Measurements from ENCODE around the gene PMS2.
A peak's percentile ranks its signal among the peaks of the same experiment; 100 is the strongest.
"Not testable (repeated sequence)": the region's sequence is repeated elsewhere in the genome, so short reads cannot be mapped to it uniquely, and the experiment has no call there.

Gene PMS2

GRCh38 chr7:6015917-6016652 lies 7.2 kb upstream of the PMS2 start:
- DNase-seq (no peak), ATAC-seq (no peak)

DNA sequence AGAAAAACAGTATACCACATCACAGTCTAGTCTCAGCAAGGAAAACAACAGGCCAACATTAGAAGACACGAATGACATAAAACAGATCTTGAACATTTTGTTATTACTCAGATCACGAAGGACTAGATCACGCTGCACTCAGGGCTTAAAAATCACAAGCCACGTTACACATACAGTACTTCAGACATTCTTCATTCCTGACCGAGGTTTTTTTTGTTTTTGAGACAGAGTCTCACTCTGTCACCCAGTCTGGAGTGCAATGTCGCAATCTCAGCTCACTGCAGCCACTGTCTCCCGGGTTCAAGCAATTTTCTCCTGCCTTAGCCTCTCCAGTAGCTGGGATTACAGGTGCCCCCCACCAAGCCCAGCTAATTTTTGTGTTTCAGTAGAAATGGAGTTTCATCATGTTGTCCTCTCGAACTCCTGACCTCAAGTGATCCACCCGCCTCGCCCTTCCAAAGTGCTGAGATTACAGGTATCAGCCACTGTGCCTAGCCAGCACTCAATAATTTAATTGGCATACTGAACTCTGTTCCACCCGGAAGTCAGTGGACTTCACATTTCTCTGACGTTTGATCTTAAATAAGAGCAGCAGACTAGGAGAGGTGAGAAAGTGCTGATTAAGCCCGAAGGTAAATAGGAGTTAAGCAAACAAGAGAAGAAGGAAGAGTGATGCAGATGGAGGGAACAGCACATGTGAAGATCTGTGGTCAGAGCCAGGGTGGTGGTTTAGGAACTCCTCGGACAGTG lies 3.7 kb upstream of the PMS2 start:
- no peak for DNase-seq
- no peak for ATAC-seq

DNA sequence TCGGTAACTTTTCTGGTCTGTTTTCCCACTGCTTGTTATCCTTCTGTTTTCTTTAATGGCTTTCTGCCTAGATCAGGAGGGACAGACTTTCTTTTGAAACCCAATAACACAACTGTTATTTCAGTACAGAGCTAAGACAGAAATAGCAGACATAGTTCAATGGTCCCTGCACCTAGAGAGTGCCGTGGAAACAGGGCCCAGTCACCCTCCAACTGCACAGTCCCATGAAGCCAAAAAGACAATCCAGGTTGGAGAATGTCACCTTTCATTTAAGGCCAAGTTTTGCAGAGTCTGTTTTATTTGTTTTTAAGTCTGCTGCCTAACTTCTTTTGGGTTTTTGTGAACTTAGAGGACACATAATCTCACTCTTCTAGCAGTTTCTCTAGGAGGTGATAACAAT lies 2.7 kb upstream of the PMS2 start:
- ATAC-seq (no peak), DNase-seq (no peak)

GRCh38 chr7:6010370-6010769 lies 1.5 kb upstream of the PMS2 start:
- DNase-seq, ATAC-seq: not testable (repeated sequence)

GRCh38 chr7:6007835-6008590 lies 836 bp downstream of the PMS2 start:
- DNase-seq, ATAC-seq: not testable (repeated sequence)

- ATAC-seq (no peak), DNase-seq (no peak)
Observed at GRCh38 chr7:6007386-6007785, 1.5 kb downstream of the PMS2 start.

DNA sequence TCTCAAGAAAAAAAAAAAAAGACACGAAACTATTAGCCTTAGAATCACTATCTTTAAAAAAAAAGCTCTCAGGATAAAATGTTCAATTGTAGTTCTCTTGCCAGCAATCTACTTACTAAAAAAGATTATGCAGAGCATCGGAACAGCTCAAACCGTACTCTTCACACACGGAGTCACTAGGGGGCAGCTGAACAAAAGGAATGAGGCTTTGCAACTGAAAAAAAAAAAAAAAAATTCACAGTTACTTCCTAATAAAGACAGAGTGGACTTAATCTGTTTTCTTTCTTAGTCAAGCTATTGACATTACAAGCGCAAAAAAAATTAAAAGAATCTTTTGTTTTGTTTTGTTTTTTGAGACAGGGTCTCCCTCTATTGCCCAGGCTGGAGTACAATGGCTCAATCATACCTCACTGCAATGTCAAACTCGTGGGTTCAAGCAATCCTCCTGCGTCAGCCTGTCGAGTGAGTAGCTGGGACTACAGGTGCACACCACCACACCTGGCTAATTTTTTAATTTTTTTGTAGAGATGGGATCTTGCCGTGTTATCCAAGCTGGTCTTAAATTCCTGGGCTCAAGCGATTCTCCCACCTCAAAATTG lies 11.5 kb downstream of the PMS2 start:
- ATAC-seq (no peak), DNase-seq (no peak)

GRCh38 chr7:5987061-5987460 lies 21.8 kb downstream of the PMS2 start:
- not testable (repeated sequence) for ATAC-seq, DNase-seq

GRCh38 chr7:5979680-5980314 lies 29.1 kb downstream of the PMS2 start:
- not testable (repeated sequence) for ATAC-seq, DNase-seq

GRCh38 chr7:5973580-5973979 lies 35.3 kb downstream of the PMS2 start:
- not testable (repeated sequence) for ATAC-seq, DNase-seq

- DNase-seq, ATAC-seq: not testable (repeated sequence)
Observed at GRCh38 chr7:5970347-5970911, 38.4 kb downstream of the PMS2 start, which contains the start of gene RSPH10B. TSS of gene RSPH10B (minus strand) at chr7:5970689. CDS start at chr7:5967116, 3,573 bp downstream.

DNA sequence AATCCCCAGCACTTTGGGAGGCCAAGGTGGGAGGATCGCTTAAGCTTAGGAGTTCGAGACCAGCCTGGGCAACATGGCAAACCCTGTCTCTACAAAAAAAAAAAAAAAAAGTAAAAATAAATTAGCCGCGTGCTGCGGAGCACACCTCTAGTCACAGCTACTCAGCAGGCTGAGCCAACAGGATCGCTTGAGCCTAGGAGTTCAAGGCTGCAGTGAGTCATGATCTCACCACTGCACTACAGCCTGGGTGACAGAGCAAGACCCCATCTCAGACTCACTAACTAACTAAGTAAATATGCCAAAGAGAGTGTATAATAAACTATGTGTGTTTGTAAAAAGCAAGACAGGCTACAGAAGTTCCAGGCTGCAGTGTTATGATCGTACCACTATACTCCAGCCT lies 45.0 kb downstream of the PMS2 start:
- ATAC-seq, DNase-seq: not testable (repeated sequence)

- not testable (repeated sequence) for DNase-seq, ATAC-seq
Observed at GRCh38 chr7:5963205-5963604, 45.6 kb downstream of the PMS2 start.

- ATAC-seq = not testable (repeated sequence)
Observed at GRCh38 chr7:5934945-5935450, 73.9 kb downstream of the PMS2 start.

GRCh38 chr7:5931905-5932644 lies 76.8 kb downstream of the PMS2 start:
- DNase-seq, ATAC-seq: not testable (repeated sequence)

More at GRCh38 chr7:5934945-5935450, 73.9 kb downstream of the PMS2 start:
- DNase-seq = not testable (repeated sequence)

DNA sequence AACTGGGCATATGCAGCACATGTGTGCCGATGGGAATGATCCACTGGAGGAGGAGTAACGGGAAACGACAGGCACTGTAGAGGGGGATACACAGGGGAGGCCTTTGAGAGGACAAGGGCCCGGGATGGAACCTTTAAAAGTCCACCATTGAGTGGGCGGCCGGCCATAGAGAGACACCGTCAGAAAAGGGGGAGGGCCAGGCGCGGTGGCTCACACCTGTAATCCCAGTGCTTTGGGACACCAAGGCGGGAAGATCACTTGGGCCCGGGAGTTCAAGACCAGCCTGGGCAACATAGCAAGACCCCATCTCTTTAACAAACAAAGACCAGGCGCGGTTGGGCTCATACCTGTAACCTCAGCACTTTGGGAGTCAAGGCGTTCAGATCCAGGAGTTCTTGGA lies 77.6 kb downstream of the PMS2 start:
- not testable (repeated sequence) for ATAC-seq

GRCh38 chr7:5930290-5930689 lies 78.6 kb downstream of the PMS2 start:
- not testable (repeated sequence) for DNase-seq, ATAC-seq

More for the DNA sequence above, 77.6 kb downstream of the PMS2 start:
- DNase-seq = peak; percentile 2

GRCh38 chr7:5926263-5926870 lies 82.5 kb downstream of the PMS2 start:
- ATAC-seq = not testable (repeated sequence)

DNA sequence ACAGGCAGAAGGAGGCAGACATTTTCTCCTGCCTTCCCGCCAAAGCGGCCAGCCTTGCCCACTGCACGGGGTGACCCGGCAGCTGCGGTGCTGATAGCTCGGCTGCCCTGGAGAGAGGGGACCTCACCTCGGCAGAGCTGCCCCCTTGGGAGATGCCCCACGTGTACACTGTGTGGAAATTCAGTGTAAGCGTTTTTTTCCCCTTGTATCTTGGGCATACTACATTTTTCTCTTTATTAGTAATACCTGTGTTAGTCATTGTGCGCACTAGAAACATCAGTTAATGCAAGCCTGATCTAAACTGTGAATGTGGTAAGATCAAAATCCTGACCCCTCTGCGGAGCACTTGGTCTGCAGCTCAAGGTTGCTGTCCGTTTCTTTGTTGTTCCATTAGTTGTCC lies 84.2 kb downstream of the PMS2 start:
- DNase-seq = not testable (repeated sequence)
- ATAC-seq = peak; percentile 57

More at GRCh38 chr7:5926263-5926870, 82.5 kb downstream of the PMS2 start:
- DNase-seq = not testable (repeated sequence)
